NCI-H2196 treated with DMSO at 0.1 percent for 48 hours (cell line): Measurements from ENCODE around the gene PCNX4.

Experiments
- DNase-seq: peaks from one replicate; lab custom pipeline; 2025; ENCODE audit not compliant: unreplicated experiment; lab: John Stamatoyannopoulos, UW

PCNX4 gene

DNA sequence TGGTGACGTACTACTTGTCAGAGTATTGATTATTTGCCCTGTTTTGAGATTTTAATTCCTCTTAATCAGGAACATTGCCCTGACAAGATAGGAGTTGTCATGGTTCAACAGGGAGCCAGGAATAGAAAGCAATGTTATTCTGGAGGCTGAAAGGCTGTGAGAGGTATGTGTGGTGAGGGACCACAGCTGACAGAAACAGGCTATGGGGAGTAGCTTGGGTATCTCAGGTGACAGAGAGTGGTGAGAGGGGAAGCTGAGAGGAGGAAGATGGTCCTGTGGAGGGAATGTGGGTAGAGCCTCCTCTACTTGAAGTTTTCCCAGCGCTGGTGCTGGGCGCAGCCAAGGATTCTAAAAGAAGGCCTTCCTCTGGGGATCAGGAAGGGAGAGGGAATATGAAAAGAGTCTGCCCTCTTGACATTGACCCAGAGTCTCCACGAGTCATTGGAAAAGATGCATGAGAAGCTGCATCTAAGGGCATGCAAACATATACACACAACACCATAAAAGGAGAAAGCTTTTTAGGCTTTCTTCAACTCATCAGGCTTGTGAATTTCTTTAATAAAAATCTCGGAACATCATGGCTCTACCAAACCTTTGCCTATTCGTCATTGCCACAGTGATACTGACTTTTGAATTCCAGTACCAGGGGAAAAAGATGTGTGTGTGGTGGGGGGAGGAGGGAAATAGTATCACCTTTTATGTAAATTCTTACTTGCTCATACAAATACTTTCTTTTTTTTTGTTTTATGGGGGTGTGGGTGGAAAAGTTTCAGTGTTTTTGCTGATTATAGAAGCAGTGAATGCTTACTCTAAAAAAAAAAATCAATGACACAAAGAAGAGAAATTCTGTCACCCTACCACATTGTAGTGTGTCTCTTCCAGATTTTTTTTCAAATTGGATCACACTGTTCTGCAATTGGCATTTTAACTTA is 113.4 kb downstream of the PCNX4 start:
- no peak for DNase-seq

GRCh38 chr14:60206249-60206670 is 114.5 kb downstream of the PCNX4 start:
- DNase-seq, result no peak

DNA sequence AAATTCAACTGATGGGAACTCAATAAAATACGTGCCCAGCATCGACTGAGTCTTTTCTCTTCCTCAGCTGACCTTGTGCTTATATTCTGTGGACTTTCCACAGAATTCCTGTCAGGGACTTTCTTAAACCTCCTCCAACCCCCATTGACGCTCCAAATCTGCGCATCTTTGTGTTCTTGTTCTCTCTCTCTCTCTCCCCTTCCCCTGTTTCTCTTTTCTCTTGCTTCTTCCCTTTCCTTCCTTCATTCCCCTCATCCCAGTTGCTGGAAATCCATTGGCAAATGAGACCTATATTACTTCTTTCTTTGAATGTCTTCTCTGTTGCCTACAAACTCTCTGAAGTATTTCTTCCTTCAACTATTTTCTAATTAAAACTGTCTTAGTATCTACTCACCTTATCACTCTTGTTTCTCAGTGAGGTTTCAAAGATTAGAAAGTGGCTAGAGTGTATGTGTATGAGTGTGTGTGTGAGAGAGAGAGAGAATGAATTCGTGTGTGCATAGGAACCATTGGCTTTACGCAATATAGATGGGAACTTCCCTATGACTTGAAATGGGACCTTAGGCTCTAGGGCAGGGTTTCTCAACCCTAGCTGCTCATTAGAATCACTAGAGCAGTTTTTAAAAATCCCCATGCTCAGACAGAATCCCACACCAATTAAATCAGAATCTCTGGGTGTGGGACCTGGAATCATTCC is 115.3 kb downstream of the PCNX4 start:
- no peak for DNase-seq

DNA sequence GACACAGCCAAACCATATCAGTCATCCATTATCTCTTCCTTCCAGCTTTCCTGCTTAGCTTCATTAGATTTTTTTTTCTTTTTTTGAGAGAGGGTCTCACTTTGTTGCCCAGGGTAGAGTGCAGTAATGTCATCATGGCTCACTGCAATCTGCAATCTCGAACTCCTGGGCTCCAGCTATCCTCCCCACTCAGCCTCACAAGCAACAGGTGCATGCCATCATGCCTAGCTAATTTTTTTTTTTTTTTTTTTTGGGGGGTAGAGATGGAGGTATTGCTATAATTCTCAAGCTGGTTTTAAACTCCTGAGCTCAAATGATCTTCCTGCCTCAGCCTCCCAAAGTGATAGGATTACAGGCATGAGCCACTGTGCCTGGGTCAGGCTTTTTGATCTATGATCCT is 119.0 kb downstream of the PCNX4 start:
- DNase-seq, result no peak

- DNase-seq, result no peak
Measured at GRCh38 chr14:60211153-60211552, 119.4 kb downstream of the PCNX4 start.

DNA sequence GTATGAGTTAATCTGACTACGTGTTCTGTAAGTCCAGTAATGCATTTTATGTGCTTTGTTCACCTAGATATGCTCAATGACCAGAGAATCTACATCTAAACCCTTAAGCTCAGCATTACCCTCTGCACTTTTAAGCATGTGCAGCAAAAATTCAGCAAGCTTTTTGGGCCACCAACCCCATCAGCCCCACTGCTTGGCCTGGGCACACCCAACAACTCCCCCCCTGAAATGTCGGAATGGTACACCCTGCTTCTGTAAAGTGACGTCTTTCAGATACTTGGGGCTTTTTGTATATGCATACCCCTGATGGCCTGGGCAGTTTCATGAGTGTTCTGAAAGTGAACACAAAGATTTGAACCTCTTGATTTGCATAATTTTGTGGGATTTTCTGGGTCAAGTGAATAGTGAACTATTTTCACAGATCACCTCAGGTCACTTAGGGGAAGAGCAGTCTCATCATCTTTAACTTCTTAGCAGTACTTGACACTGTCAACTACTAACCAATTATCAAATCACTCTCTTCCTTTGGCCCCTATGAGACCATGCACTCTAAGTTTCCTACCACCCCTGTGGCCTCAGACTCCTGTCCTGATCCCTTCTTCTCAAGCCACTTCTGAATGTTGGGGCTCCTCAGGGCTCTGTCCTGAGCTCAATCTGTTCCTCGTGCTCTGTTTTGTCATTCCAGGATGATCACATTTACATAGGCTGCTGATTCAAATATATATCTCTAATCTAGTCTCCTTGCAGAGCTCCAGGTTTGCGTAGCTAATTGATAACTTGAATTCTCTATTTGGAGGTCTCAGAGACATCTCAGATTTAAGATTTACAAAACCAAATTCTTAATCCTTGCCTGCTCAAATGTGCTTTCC is 121.0 kb downstream of the PCNX4 start:
- no peak for DNase-seq

GRCh38 chr14:60214003-60214402 is 122.3 kb downstream of the PCNX4 start:
- no peak for DNase-seq

- DNase-seq, result no peak
Measured at GRCh38 chr14:60214415-60215126, 122.8 kb downstream of the PCNX4 start.

GRCh38 chr14:60215127-60215444 is 123.4 kb downstream of the PCNX4 start:
- no peak for DNase-seq

GRCh38 chr14:60215520-60216420 is 124.0 kb downstream of the PCNX4 start:
- no peak for DNase-seq

- no peak for DNase-seq
Measured at GRCh38 chr14:60217713-60218112, 126.0 kb downstream of the PCNX4 start.
